CD14-positive monocyte (primary cell): ENCODE measurements around the gene CNTRL. TPM values are rescaled to one million over a fixed set of nuclear protein-coding genes. Genes with fewer than 3 reads are reported as not detected.

Experiments used
- DNase-seq, 3 donors: peaks; one replicate each; pipeline ENCODE4 v3.0.0-alpha.2; 2011 to 2022
- H2AFZ ChIP-seq: 2 replicates; pipeline ENCODE4 v1.6.0; 2012; ENCODE audit warnings: mild to moderate bottlenecking, low read depth, low read length, inconsistent platforms; ENCODE audit not compliant: insufficient read depth, poor library complexity, severe bottlenecking
- H3K27ac ChIP-seq, 2 donors: 1 replicate in 1 of 2; 2 replicates in 1 of 2; pipeline ENCODE4 v1.5.1; 2012 to 2013; ENCODE audit warnings: low read length in 2 of 2, control low read depth in 1 of 2, inconsistent platforms in 1 of 2, low read depth in 1 of 2, mild to moderate bottlenecking in 1 of 2
- H3K27me3 ChIP-seq, 2 donors: one replicate each; pipeline versions ENCODE4 v1.6.0 to v1.6.1; 2011 to 2013; ENCODE audit warnings: low read length in 2 of 2; ENCODE audit not compliant: control insufficient read depth in 2 of 2, insufficient read depth in 2 of 2
- H3K36me3 ChIP-seq, 2 donors: replicated peaks in 1 of 2; 1 replicate in 1 of 2; 2 replicates in 1 of 2; pipeline versions ENCODE4 v1.5.1 to v1.6.1; 2012 to 2013; ENCODE audit warnings: low read length in 2 of 2, control low read depth in 1 of 2, inconsistent platforms in 1 of 2, mild to moderate bottlenecking in 1 of 2; ENCODE audit not compliant: insufficient read depth in 2 of 2, control insufficient read depth in 1 of 2
- H3K4me1 ChIP-seq, 2 donors: 1 replicate in 1 of 2; 2 replicates in 1 of 2; pipeline versions ENCODE4 v1.5.1 to v1.6.1; 2012 to 2013; ENCODE audit warnings: low read length in 2 of 2, control low read depth in 1 of 2, inconsistent platforms in 1 of 2, mild to moderate bottlenecking in 1 of 2, moderate library complexity in 1 of 2; ENCODE audit not compliant: insufficient read depth in 2 of 2, control insufficient read depth in 1 of 2
- H3K4me2 ChIP-seq: replicated peaks from 2 replicates; pipeline ENCODE3; 2012; ENCODE audit warnings: low read length, moderate library complexity, mild to moderate bottlenecking; ENCODE audit not compliant: poor library complexity, severe bottlenecking; ENCODE audit errors: extremely low read depth
- H3K4me3 ChIP-seq, 3 experiments: fragments of 200-600 bp in 1 of 3; sonication (generic) in 1 of 3; replicated peaks in 1 of 3; 1 replicate in 2 of 3; 2 replicates in 1 of 3; pipeline ENCODE4 v1.5.1; 2011 to 2013; ENCODE audit warnings: low read length in 3 of 3, mild to moderate bottlenecking in 3 of 3, control low read depth in 2 of 3, low read depth in 2 of 3, inconsistent platforms in 1 of 3, moderate library complexity in 1 of 3
- H3K79me2 ChIP-seq: 2 replicates; pipeline ENCODE4 v1.6.0; 2012; ENCODE audit warnings: mild to moderate bottlenecking, control low read depth, inconsistent platforms, low read length, moderate library complexity; ENCODE audit not compliant: insufficient read depth
- H3K9ac ChIP-seq: 2 replicates; pipeline ENCODE4 v1.6.0; 2017; ENCODE audit warnings: low read length, mild to moderate bottlenecking; ENCODE audit not compliant: insufficient read depth, poor library complexity, severe bottlenecking
- H3K9me3 ChIP-seq, 2 donors: replicated peaks in 1 of 2; 1 replicate in 1 of 2; 2 replicates in 1 of 2; pipeline versions ENCODE4 v1.5.1 to v1.6.1; 2012 to 2013; ENCODE audit warnings: low read length in 2 of 2, control low read depth in 1 of 2; ENCODE audit not compliant: control insufficient read depth in 1 of 2, insufficient read depth in 1 of 2
- H4K20me1 ChIP-seq: 2 replicates; pipeline ENCODE4 v1.6.0; 2012; ENCODE audit warnings: mild to moderate bottlenecking, low read length, control low read depth, moderate library complexity; ENCODE audit not compliant: insufficient read depth
- H3K27ac Mint-ChIP-seq, 7 donors: one replicate each; pipeline ENCODE4 v1.8.0; 2020; ENCODE audit warnings: mild to moderate bottlenecking in 7 of 7, mixed read lengths in 7 of 7, moderate library complexity in 6 of 7, inconsistent platforms in 2 of 7
- H3K27me3 Mint-ChIP-seq, 3 donors: one replicate each; pipeline ENCODE4 v1.8.0; 2021 to 2022; ENCODE audit warnings: low read depth in 3 of 3, mild to moderate bottlenecking in 3 of 3, mixed read lengths in 3 of 3, moderate library complexity in 3 of 3, inconsistent platforms in 1 of 3
- H3K36me3 Mint-ChIP-seq, 2 donors: one replicate each; pipeline ENCODE4 v1.8.0; 2020; ENCODE audit warnings: mixed read lengths in 2 of 2, inconsistent platforms in 1 of 2, mild to moderate bottlenecking in 1 of 2
- H3K4me1 Mint-ChIP-seq: one replicate; pipeline ENCODE4 v1.8.0; 2020; ENCODE audit warnings: mild to moderate bottlenecking, mixed read lengths
- H3K4me3 Mint-ChIP-seq, 2 donors: one replicate each; pipeline ENCODE4 v1.8.0; 2020; ENCODE audit warnings: mild to moderate bottlenecking in 2 of 2, mixed read lengths in 2 of 2, moderate library complexity in 1 of 2
- H3K9me3 Mint-ChIP-seq, 7 donors: one replicate each; pipeline ENCODE4 v1.8.0; 2020 to 2022; ENCODE audit warnings: mixed read lengths in 7 of 7, mild to moderate bottlenecking in 6 of 7, moderate library complexity in 6 of 7, inconsistent platforms in 2 of 7
- CTCF ChIP-seq: fragments of 200-600 bp; IDR thresholded peaks from one replicate; pipeline ENCODE4 v1.8.0; 2022; ENCODE audit warnings: antibody characterized with exemption, mild to moderate bottlenecking
- WGBS: methylation state at CpG from one replicate; pipeline ENCODE4 v1.1.5; 2013; ENCODE audit warnings: missing lambda C conversion rate; ENCODE audit not compliant: insufficient coverage; 5-methylcytosine and 5-hydroxymethylcytosine counted together
- intact Hi-C, 2 donors: fragments of 100-400 bp; cut with micrococcal nuclease; formaldehyde crosslinking; loops; one replicate each; pipeline versions ENCODE4 v1.15.0 to v1.15.1; 2023
- polyA plus RNA-seq, 3 donors: library from polyadenylated mRNA; depleted of rRNA in 1 of 3; unstranded in 2 of 3; stranded (reverse) in 1 of 3; fragments of 300-500 nt in 2 of 3; fragments of >200 nt in 1 of 3; fragmentation: Illumina TruSeq in 2 of 3; gene quantifications; 1 replicate in 2 of 3; 2 replicates in 1 of 3; pipeline ENCODE4 v1.2.3, GENCODE V29; 2012 to 2021

The CNTRL gene
- polyA plus RNA-seq, 3 donors: 3.9 to 26.8 (median 4.8) TPM

GRCh38 chr9:121198512-121199042 is 123.8 kb downstream of the CNTRL start:
- H3K4me3 Mint-ChIP-seq: no peak overlapping the region
- peak overlapping the region in 1 of 2 donors; percentile 88 for H3K27ac ChIP-seq

GRCh38 chr9:121199921-121200320 is 125.2 kb downstream of the CNTRL start:
- no CpG with 5 or more reads among the region's 2 CpGs for WGBS
- H3K79me2 ChIP-seq: peaks cover 68% of the 10 kb centered on the region
- H2AFZ ChIP-seq: no peak overlapping the region
- H3K4me3 ChIP-seq: peak overlapping the region; percentile 88 to 97 (median 89)
- peak overlapping the region; percentile 92 to 93 for H3K4me3 Mint-ChIP-seq
- DNase-seq: peak in 2 of 3 donors; percentile 23 to 32
- H3K9me3 ChIP-seq: no peaks in the 10 kb centered on the region
- no peaks in the 10 kb centered on the region for H3K27me3 ChIP-seq
- H3K36me3 ChIP-seq: no peaks in the 10 kb centered on the region
- peaks cover 33 to 74% of the 10 kb centered on the region in 2 donors for H3K4me1 ChIP-seq
- H3K9ac ChIP-seq: peak overlapping the region; percentile 96
- peak overlapping the region in 6 of 7 donors; percentile 11 to 89 (median 62) for H3K27ac Mint-ChIP-seq
- intact Hi-C loops: loop anchor here in 1 of 2 donors (5.0 kb wide), 1 partner anchor 172 kb away; the partner anchor contains the start of gene STOM
- peaks cover 62% of the 10 kb centered on the region for H4K20me1 ChIP-seq
- H3K27ac ChIP-seq: peak overlapping the region in 1 of 2 donors; percentile 88
- H3K27me3 Mint-ChIP-seq: no peaks in the 10 kb centered on the region
- H3K4me1 Mint-ChIP-seq: peaks cover 72% of the 10 kb centered on the region
- TF ChIP-seq CTCF: no peak
- peaks cover 0 to 2% of the 10 kb centered on the region in 2 donors for H3K36me3 Mint-ChIP-seq
- H3K4me2 ChIP-seq: peak overlapping the region; percentile 94
- no peaks in the 10 kb centered on the region for H3K9me3 Mint-ChIP-seq

More at GRCh38 chr9:121198512-121199042, 123.8 kb downstream of the CNTRL start:
- no peak for TF ChIP-seq CTCF
- peaks cover 82% of the 10 kb centered on the region for H3K79me2 ChIP-seq
- no peak overlapping the region for H3K9ac ChIP-seq
- peak overlapping the region; percentile 94 for H3K4me2 ChIP-seq
- H3K36me3 ChIP-seq: no peaks in the 10 kb centered on the region
- H3K9me3 ChIP-seq: no peaks in the 10 kb centered on the region
- peaks cover 74% of the 10 kb centered on the region for H3K4me1 Mint-ChIP-seq
- peak overlapping the region in 1 of 7 donors; percentile 50 for H3K27ac Mint-ChIP-seq
- intact Hi-C loops: no loop called here
- H3K36me3 Mint-ChIP-seq: peaks cover 0 to 2% of the 10 kb centered on the region in 2 donors
- H2AFZ ChIP-seq: no peak overlapping the region
- peaks cover 29 to 79% of the 10 kb centered on the region in 2 donors for H3K4me1 ChIP-seq
- DNase-seq: no peak
- no peaks in the 10 kb centered on the region for H3K9me3 Mint-ChIP-seq
- WGBS: no CpG with 5 or more reads among the region's 4 CpGs
- H3K4me3 ChIP-seq: no peak overlapping the region
- peaks cover 76% of the 10 kb centered on the region for H4K20me1 ChIP-seq
- H3K27me3 ChIP-seq: no peaks in the 10 kb centered on the region
- H3K27me3 Mint-ChIP-seq: no peaks in the 10 kb centered on the region
